ENCODE data around the gene NTMT1.

The NTMT1 gene

DNA sequence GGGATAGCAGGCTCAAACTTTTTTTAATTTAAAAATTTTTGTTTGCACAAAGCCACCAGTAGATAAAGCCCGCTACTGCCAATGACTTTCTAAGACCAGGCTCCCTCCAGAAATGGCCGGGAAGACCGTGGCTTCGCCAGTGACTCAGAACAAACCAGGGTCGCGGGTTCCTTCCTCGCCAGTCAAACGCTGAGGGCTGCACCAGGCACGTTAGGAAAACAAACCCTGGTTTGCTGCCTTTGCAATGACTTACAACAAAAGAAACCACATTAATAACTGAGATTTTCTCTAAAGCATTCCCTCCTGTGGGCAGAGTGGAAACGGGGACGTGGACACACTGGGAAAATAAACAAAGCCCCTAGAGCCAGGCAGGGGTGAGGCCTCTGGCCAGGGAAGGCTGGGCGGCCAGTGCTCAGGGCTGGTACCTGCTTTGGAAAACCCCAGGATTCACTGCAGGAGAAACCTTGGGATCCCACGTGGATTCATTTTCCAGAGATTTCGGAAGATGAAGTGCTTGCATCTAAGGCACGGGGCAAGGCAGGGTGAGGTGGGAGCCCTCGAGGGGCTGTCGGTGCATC, 43.3 kb downstream of the NTMT1 start:
- Mint-ChIP-seq H3K27me3 (peaks cover 14% of the 10 kb centered on the region), H3K4me3 (no peak overlapping the region), H3K4me1 (peaks cover 6% of the 10 kb centered on the region), H3K36me3 (no peaks in the 10 kb centered on the region), H3K27ac (no peak overlapping the region), H3K9me3 (no peaks in the 10 kb centered on the region)
- DNase-seq (ENCODE audit: low spot score in 2 of 2) (no peak), ATAC-seq (ENCODE audit: low read depth) (no peak)

GRCh38 chr9:129669946-129670345, 44.0 kb downstream of the NTMT1 start:
- Mint-ChIP-seq H3K27ac (no peak overlapping the region), H3K4me3 (no peak overlapping the region), H3K4me1 (peaks cover 3% of the 10 kb centered on the region), H3K36me3 (no peaks in the 10 kb centered on the region), H3K27me3 (peaks cover 11% of the 10 kb centered on the region), H3K9me3 (no peaks in the 10 kb centered on the region)
- ATAC-seq (ENCODE audit: low read depth) (no peak), DNase-seq (ENCODE audit: low spot score in 2 of 2) (no peak)

DNA sequence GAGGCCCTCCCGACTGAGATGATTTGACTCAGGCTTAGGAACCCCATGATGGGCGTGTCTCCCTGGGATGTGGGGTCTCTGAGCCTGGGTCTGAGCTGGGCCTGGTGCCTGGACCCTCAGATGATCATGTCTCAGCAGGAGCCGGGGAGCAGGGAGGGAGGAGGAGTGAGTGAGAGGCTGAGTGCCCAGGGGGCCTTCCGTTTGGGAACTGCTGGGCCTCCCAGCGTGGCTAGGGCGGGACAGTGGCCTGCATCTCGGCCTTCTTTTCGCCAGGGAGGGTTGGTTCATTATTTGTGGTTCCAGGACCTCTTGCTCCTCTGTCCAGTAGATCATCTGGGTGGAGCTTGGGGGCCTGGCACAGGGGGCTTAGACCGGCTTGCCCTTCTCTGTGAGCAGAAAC, 45.1 kb downstream of the NTMT1 start:
- Mint-ChIP-seq H3K27ac (no peak overlapping the region), H3K4me3 (no peak overlapping the region), H3K9me3 (no peaks in the 10 kb centered on the region), H3K4me1 (no peaks in the 10 kb centered on the region), H3K36me3 (no peaks in the 10 kb centered on the region), H3K27me3 (peaks cover 8% of the 10 kb centered on the region)
- ATAC-seq (ENCODE audit: low read depth) (no peak), DNase-seq (ENCODE audit: low spot score in 2 of 2) (no peak)

DNA sequence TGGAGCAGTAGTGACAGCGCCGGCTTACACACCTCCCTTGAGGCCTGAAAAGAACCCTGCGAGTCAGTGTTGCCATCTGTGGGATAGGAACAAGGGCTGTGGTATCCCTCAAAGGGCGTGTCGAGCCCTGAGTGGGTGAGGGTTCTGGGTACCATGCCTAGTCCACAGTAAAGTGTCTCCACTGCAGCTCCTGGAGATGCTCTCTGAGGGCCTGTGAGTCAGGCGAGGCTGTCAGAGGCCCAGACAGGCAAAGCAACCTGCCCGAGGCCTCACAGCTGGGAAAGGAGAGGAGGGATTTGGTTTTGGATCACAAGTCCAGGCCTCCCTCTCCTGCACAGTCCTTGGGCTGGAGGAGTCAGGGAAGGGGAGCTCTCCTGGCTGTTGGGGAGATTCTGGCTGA, 45.6 kb downstream of the NTMT1 start:
- Mint-ChIP-seq H3K36me3 (no peaks in the 10 kb centered on the region), H3K27ac (no peak overlapping the region), H3K27me3 (peaks cover 11% of the 10 kb centered on the region), H3K4me3 (no peak overlapping the region), H3K9me3 (no peaks in the 10 kb centered on the region), H3K4me1 (no peaks in the 10 kb centered on the region)
- ATAC-seq (ENCODE audit: low read depth), result no peak
- no peak for DNase-seq (ENCODE audit: low spot score in 2 of 2)

DNA sequence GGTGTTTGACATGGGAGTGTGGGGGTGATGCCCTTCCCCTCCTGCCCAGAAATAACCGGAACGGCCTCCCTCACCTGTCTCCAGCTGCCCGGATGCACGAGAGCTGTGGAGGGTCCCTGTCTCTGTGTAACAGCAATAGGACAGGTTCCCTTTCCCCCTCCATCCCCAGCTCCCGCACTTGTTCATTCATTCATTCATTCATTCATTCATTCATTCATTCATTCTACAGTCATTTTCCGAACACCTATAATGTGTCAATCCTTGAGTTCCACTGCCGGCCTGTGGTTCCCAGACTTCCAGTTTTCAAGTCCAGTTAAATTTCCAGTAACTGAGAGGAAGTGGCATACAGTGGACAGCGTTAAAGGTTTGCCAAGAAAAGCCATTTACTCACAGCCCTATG, 46.7 kb downstream of the NTMT1 start:
- no peaks in the 10 kb centered on the region for H3K36me3 Mint-ChIP-seq
- no peak for ATAC-seq (ENCODE audit: low read depth)

DNA sequence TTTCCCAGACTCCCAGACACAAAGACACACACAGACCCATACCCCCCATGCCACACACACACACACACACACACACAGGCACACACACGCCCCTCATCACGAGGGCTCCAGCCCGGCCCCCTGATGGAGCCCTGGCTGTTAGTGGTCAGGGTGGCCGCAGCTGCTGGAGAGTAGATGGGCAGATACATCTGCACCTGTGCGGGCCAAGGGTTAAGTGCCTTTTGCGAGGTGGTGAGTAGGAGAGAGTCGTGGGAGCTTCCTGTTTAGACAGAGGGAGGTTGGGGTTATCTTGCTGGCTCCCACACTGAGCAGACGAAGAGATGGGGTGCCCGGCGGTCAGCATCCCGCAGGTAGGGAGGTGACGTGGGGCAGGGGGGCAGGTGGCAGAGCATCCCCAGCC, 47.6 kb downstream of the NTMT1 start:
- no peak overlapping the region for H3K27ac Mint-ChIP-seq
- peaks cover 14% of the 10 kb centered on the region for H3K27me3 Mint-ChIP-seq
- no peaks in the 10 kb centered on the region for H3K9me3 Mint-ChIP-seq
- no peaks in the 10 kb centered on the region for H3K36me3 Mint-ChIP-seq
- DNase-seq (ENCODE audit: low spot score in 2 of 2) (no peak), ATAC-seq (ENCODE audit: low read depth) (no peak)
- no peaks in the 10 kb centered on the region for H3K4me1 Mint-ChIP-seq
- no peak overlapping the region for H3K4me3 Mint-ChIP-seq

More for the DNA sequence above, 46.7 kb downstream of the NTMT1 start:
- no peak overlapping the region for H3K27ac Mint-ChIP-seq
- peaks cover 11% of the 10 kb centered on the region for H3K27me3 Mint-ChIP-seq
- no peak overlapping the region for H3K4me3 Mint-ChIP-seq
- DNase-seq (ENCODE audit: low spot score in 2 of 2), result no peak
- no peaks in the 10 kb centered on the region for H3K9me3 Mint-ChIP-seq
- no peaks in the 10 kb centered on the region for H3K4me1 Mint-ChIP-seq

DNA sequence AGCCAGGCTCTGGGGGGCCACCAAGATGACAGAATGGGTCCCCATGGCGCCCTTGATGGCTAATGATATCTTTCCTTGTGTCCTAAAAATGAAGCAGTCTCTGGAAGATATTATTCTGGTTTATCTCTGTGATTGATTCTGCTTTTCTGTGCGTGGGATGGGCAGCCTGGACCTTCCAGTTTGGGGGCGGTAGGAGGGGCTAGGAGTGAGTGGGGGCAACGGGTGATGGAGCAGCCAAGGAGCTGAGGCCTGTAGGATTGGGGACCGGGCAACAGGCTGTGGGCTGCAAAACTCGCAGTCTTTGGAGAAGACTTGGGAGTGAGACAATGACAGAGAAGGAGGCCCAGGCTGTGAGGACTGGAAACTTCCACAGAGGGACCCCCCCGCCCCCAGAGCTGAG, 48.3 kb downstream of the NTMT1 start:
- no peak overlapping the region for H3K27ac Mint-ChIP-seq

DNA sequence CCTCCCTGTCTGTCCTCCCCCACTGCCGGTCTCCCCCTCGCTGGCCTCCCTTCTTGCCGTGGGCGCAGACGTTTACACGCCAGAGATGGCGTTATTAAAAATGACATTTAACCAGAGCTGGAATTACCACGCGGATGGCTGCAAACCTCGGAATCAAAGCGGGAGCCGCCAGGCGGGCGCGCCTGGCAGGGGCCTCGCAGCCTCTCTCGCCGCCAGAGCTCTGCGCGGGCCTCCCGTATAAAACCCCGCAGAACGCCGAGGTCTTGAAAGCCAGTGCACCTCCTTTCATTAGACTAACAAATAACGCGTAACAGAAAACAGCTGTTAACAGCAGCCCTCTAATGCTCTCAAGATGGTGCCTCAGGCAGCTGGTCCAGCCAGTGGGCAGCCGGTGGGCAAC, 49.7 kb downstream of the NTMT1 start:
- DNase-seq (ENCODE audit: low spot score in 2 of 2), result no peak
- Mint-ChIP-seq H3K27me3 (peaks cover 12% of the 10 kb centered on the region), H3K4me1 (no peaks in the 10 kb centered on the region), H3K27ac (no peak overlapping the region), H3K4me3 (no peak overlapping the region), H3K9me3 (no peaks in the 10 kb centered on the region), H3K36me3 (no peaks in the 10 kb centered on the region)
- no peak for ATAC-seq (ENCODE audit: low read depth)

More for the DNA sequence above, 48.3 kb downstream of the NTMT1 start:
- H3K4me1 Mint-ChIP-seq, result no peaks in the 10 kb centered on the region
- H3K36me3 Mint-ChIP-seq, result no peaks in the 10 kb centered on the region
- H3K9me3 Mint-ChIP-seq, result no peaks in the 10 kb centered on the region
- peaks cover 14% of the 10 kb centered on the region for H3K27me3 Mint-ChIP-seq
- DNase-seq (ENCODE audit: low spot score in 2 of 2) (no peak), ATAC-seq (ENCODE audit: low read depth) (no peak)
- H3K4me3 Mint-ChIP-seq, result no peak overlapping the region

DNA sequence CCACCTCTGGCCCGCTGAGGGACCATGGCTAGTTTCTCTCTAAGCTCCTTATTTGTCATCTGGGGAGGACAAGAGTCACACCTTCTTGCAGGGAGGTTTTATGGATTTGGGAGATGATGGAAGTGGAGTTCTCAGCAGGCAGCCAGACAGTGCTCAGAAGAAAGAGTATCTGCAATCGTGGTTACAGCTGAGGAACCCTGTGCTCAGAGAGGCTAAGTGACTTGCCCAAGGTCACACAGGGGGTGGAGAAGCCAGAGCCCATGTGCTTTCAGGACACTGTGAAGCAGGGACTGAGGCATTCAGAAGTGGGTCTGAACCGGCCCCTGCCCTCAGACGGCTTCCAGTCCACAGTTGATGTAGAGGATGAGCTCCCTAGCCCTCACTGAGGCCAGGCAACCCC, 50.3 kb downstream of the NTMT1 start:
- H3K27ac Mint-ChIP-seq, result no peak overlapping the region
- H3K27me3 Mint-ChIP-seq, result peaks cover 13% of the 10 kb centered on the region
- DNase-seq (ENCODE audit: low spot score in 2 of 2) (no peak), ATAC-seq (ENCODE audit: low read depth) (no peak)
- no peaks in the 10 kb centered on the region for H3K4me1 Mint-ChIP-seq
- no peaks in the 10 kb centered on the region for H3K36me3 Mint-ChIP-seq
- no peak overlapping the region for H3K4me3 Mint-ChIP-seq
- H3K9me3 Mint-ChIP-seq, result no peaks in the 10 kb centered on the region

GRCh38 chr9:129676975-129677374, 51.0 kb downstream of the NTMT1 start:
- no peak overlapping the region for H3K4me3 Mint-ChIP-seq
- H3K27me3 Mint-ChIP-seq, result peaks cover 13% of the 10 kb centered on the region
- no peaks in the 10 kb centered on the region for H3K36me3 Mint-ChIP-seq
- no peaks in the 10 kb centered on the region for H3K9me3 Mint-ChIP-seq
- ATAC-seq (ENCODE audit: low read depth), result no peak
- H3K4me1 Mint-ChIP-seq, result no peaks in the 10 kb centered on the region
- no peak overlapping the region for H3K27ac Mint-ChIP-seq
- DNase-seq (ENCODE audit: low spot score in 2 of 2), result no peak

DNA sequence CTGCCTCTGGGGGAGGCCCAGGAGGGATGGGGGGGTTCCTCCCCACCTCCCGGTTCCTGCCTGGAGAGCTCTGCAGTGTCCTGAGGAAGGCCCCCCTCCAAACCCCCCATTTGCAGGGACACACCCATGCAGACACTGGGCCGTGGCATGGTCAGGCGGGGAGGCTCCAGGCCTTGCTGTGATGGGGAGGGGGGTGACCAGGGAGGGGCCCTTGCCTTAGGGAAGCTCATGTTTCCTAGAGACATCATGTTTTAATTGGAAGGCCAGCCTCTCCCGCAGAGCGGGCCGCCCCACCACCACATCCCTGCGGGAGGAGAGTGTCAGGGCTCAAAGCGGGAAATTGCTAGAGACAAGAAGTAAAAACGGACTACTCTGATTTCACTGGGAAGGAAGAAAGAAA, 51.5 kb downstream of the NTMT1 start:
- ATAC-seq (ENCODE audit: low read depth) (no peak), DNase-seq (ENCODE audit: low spot score in 2 of 2) (no peak)
- no peak overlapping the region for H3K27ac Mint-ChIP-seq
- H3K27me3 Mint-ChIP-seq, result peaks cover 14% of the 10 kb centered on the region
- no peaks in the 10 kb centered on the region for H3K4me1 Mint-ChIP-seq
- no peaks in the 10 kb centered on the region for H3K9me3 Mint-ChIP-seq
- no peak overlapping the region for H3K4me3 Mint-ChIP-seq
- no peaks in the 10 kb centered on the region for H3K36me3 Mint-ChIP-seq

- Mint-ChIP-seq H3K27ac (no peak overlapping the region), H3K27me3 (peaks cover 17% of the 10 kb centered on the region), H3K9me3 (no peaks in the 10 kb centered on the region), H3K4me1 (no peaks in the 10 kb centered on the region), H3K4me3 (no peak overlapping the region), H3K36me3 (no peaks in the 10 kb centered on the region)
- DNase-seq (ENCODE audit: low spot score in 2 of 2), result no peak
- ATAC-seq (ENCODE audit: low read depth), result no peak
These were observed 52.9 kb downstream of the NTMT1 start for GRCh38 chr9:129678844-129679243.

- peaks cover 17% of the 10 kb centered on the region for H3K27me3 Mint-ChIP-seq
- no peak for ATAC-seq (ENCODE audit: low read depth)
- H3K9me3 Mint-ChIP-seq, result no peaks in the 10 kb centered on the region
- no peaks in the 10 kb centered on the region for H3K36me3 Mint-ChIP-seq
- no peak for DNase-seq (ENCODE audit: low spot score in 2 of 2)
- no peaks in the 10 kb centered on the region for H3K4me1 Mint-ChIP-seq
- H3K27ac Mint-ChIP-seq, result no peak overlapping the region
- no peak overlapping the region for H3K4me3 Mint-ChIP-seq
These were observed 53.6 kb downstream of the NTMT1 start for GRCh38 chr9:129679537-129679936.

DNA sequence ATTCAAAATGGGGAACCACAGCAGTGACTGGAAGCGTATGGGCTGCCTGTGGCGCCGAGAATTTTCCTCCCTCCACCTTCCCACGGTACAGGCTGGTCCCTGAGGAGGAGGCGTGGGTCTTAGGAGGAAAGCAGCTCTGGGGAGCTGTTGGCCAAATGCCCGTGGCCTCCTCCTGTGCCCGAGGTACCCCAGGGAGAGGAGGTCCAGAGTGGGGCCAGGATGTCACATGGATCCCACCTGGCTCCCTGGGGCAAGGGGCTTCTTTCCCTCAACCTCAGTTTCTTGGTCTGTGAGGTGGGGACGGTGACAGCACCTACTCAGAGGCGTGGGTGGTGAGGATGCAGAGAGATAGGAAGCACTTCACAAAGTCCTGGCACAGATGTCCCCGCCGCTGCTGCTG, 56.0 kb downstream of the NTMT1 start:
- H3K4me3 Mint-ChIP-seq, result no peak overlapping the region
- no peaks in the 10 kb centered on the region for H3K4me1 Mint-ChIP-seq
- H3K9me3 Mint-ChIP-seq, result no peaks in the 10 kb centered on the region
- H3K27ac Mint-ChIP-seq, result no peak overlapping the region
- no peaks in the 10 kb centered on the region for H3K36me3 Mint-ChIP-seq
- no peak for ATAC-seq (ENCODE audit: low read depth)
- H3K27me3 Mint-ChIP-seq, result peaks cover 14% of the 10 kb centered on the region
- no peak for DNase-seq (ENCODE audit: low spot score in 2 of 2)

GRCh38 chr9:129682381-129682780, 56.4 kb downstream of the NTMT1 start:
- Mint-ChIP-seq H3K9me3 (no peaks in the 10 kb centered on the region), H3K36me3 (no peaks in the 10 kb centered on the region), H3K27me3 (peaks cover 12% of the 10 kb centered on the region), H3K4me3 (no peak overlapping the region), H3K4me1 (no peaks in the 10 kb centered on the region), H3K27ac (no peak overlapping the region)
- DNase-seq (ENCODE audit: low spot score in 2 of 2) (no peak), ATAC-seq (ENCODE audit: low read depth) (no peak)
